Caco-2 (cell line): Measurements from ENCODE around the gene CHCHD1. TPM values are rescaled to one million over a fixed set of nuclear protein-coding genes. Genes with fewer than 3 reads are reported as not detected.

Source experiments
- BruUV-seq: library from RNA; stranded (reverse); fragments of 400-500 nt; replicated peaks from 2 replicates; lab custom pipeline; 2021; lab: Mats Ljungman, UMichigan
- CTCF ChIA-PET: fragments of 300-600 bp; sonication (Branson Sonifier 250); formaldehyde crosslinking; loops from one replicate; lab custom pipeline; 2022; ENCODE audit warnings: antibody characterized with exemption; lab: Charles Lee
- POLR2A ChIA-PET: fragments of 300-600 bp; sonication (Branson Sonifier 250); formaldehyde crosslinking; loops from one replicate; lab custom pipeline; 2022; ENCODE audit warnings: antibody characterized with exemption; lab: Charles Lee
- DNase-seq, 2 experiments: peaks; one replicate each; pipeline versions ENCODE4 v3.0.0 to v3.0.0-alpha.2; 2020 to 2022
- H3K27me3 ChIP-seq: replicated peaks from 2 replicates; pipeline ENCODE4 v1.6.0; 2011; ENCODE audit warnings: low read length; ENCODE audit not compliant: control insufficient read depth, insufficient read depth
- H3K36me3 ChIP-seq: 2 replicates; pipeline ENCODE4 v1.5.1; 2011; ENCODE audit warnings: low read length; ENCODE audit not compliant: control insufficient read depth, insufficient read depth
- H3K4me1 ChIP-seq: fragments of 250-450 bp; sonication (Bioruptor Pico); 2 replicates; pipeline ENCODE4 v1.5.1; 2020; ENCODE audit warnings: mild to moderate bottlenecking
- H3K4me3 ChIP-seq: 2 replicates; pipeline ENCODE4 v1.5.1; 2011; ENCODE audit warnings: low read depth, mild to moderate bottlenecking, control low read depth, low read length
- H3K9me3 ChIP-seq: fragments of 250-450 bp; sonication (Bioruptor Pico); 2 replicates; pipeline ENCODE4 v1.5.1; 2020; ENCODE audit warnings: mild to moderate bottlenecking, moderate library complexity
- H3K27ac Mint-ChIP-seq: one replicate; pipeline ENCODE4 v1.8.0; 2022; ENCODE audit warnings: mixed read lengths; ENCODE audit not compliant: unreplicated experiment
- H3K27me3 Mint-ChIP-seq: one replicate; pipeline ENCODE4 v1.8.0; 2022; ENCODE audit warnings: mixed read lengths; ENCODE audit not compliant: insufficient read depth, unreplicated experiment
- H3K36me3 Mint-ChIP-seq: one replicate; pipeline ENCODE4 v1.8.0; 2022; ENCODE audit warnings: mild to moderate bottlenecking, mixed read lengths; ENCODE audit not compliant: insufficient read depth, unreplicated experiment
- H3K4me1 Mint-ChIP-seq: one replicate; pipeline ENCODE4 v1.8.0; 2022; ENCODE audit warnings: low read depth, mixed read lengths; ENCODE audit not compliant: unreplicated experiment
- H3K4me3 Mint-ChIP-seq: one replicate; pipeline ENCODE4 v1.8.0; 2022; ENCODE audit warnings: mild to moderate bottlenecking, moderate library complexity, mixed read lengths; ENCODE audit not compliant: unreplicated experiment
- H3K9me3 Mint-ChIP-seq: one replicate; pipeline ENCODE4 v1.8.0; 2022; ENCODE audit warnings: mixed read lengths; ENCODE audit not compliant: unreplicated experiment
- CTCF ChIP-seq, 2 experiments: fragments of 200-600 bp in 1 of 2; IDR thresholded peaks; 1 replicate in 1 of 2; 2 replicates in 1 of 2; pipeline versions ENCODE4 v1.5.1 to v1.8.0; 2011 to 2022; ENCODE audit warnings: antibody characterized with exemption in 1 of 2, control low read depth in 1 of 2, inconsistent platforms in 1 of 2, low read depth in 1 of 2, low read length in 1 of 2, mild to moderate bottlenecking in 1 of 2, moderate library complexity in 1 of 2; ENCODE audit not compliant: insufficient read depth in 1 of 2, severe bottlenecking in 1 of 2, unreplicated experiment in 1 of 2
- intact Hi-C: fragments of 100-400 bp; cut with micrococcal nuclease; formaldehyde crosslinking; loops from one replicate; pipeline ENCODE4 v1.10.0; 2022; ENCODE audit not compliant: unreplicated experiment
- total RNA-seq: library from RNA; stranded (reverse); gene quantifications from 2 replicates; pipeline ENCODE4 v1.2.3, GENCODE V29; 2022

CHCHD1 gene
- total RNA-seq, 1 experiment from 2014 or later = 44.1 TPM

GRCh38 chr10:73781548-73781878, 335 bp upstream of the CHCHD1 start:
- BruUV-seq = no TSS peak
- H3K27ac Mint-ChIP-seq = peak overlapping the region; percentile 96
- Histone ChIP-seq H3K4me3 (peak overlapping the region; percentile 72), H3K9me3 (no peaks in the 10 kb centered on the region), H3K4me1 (no peaks in the 10 kb centered on the region; the same call in 1 of the 2 replicates), H3K27me3 (no peaks in the 10 kb centered on the region), H3K36me3 (no peaks in the 10 kb centered on the region; the same call in 1 of the 2 replicates)
- H3K36me3 Mint-ChIP-seq = peaks cover 47% of the 10 kb centered on the region
- TF ChIP-seq CTCF (IDR thresholded peaks at IDR 0.05; ENCODE audit: insufficient read depth in 1 of 2, low read depth in 1 of 2, low read length in 1 of 2, severe bottlenecking in 1 of 2, unreplicated experiment in 1 of 2) = no peak
- H3K4me3 Mint-ChIP-seq = peak overlapping the region; percentile 86
- DNase-seq = no peak
- no peaks in the 10 kb centered on the region for H3K27me3 Mint-ChIP-seq
- CTCF ChIA-PET = interaction anchor here (0.9 to 3.4 kb wide), 2 partner anchors 9 to 98 kb away, joined by 4 to 9 read pairs; a partner anchor contains a TSS
- H3K4me1 Mint-ChIP-seq = peaks cover 19% of the 10 kb centered on the region
- POLR2A ChIA-PET = interaction anchor here (0.5 to 2.2 kb wide), 6 partner anchors 9 to 363 kb away, joined by 3 to 19 read pairs (median 6); partner anchors contain the start of gene SEC24C
- intact Hi-C loops = loop anchor here (10.0 kb wide), 1 partner anchor 93 kb away; the partner anchor contains the start of gene CAMK2G
- H3K9me3 Mint-ChIP-seq = no peaks in the 10 kb centered on the region

- Mint-ChIP-seq H3K9me3 (no peaks in the 10 kb centered on the region), H3K27me3 (no peaks in the 10 kb centered on the region), H3K36me3 (peaks cover 40% of the 10 kb centered on the region), H3K4me1 (peaks cover 19% of the 10 kb centered on the region), H3K4me3 (peak overlapping the region; percentile 86), H3K27ac (peak overlapping the region; percentile 96)
- TF ChIP-seq CTCF (IDR thresholded peaks at IDR 0.05; ENCODE audit: insufficient read depth in 1 of 2, low read depth in 1 of 2, low read length in 1 of 2, severe bottlenecking in 1 of 2, unreplicated experiment in 1 of 2) = no peak
- no peaks in the 10 kb centered on the region for H3K27me3 ChIP-seq
- DNase-seq = no peak
- no peaks in the 10 kb centered on the region; the same call in 1 of the 2 replicates for H3K4me1 ChIP-seq
- H3K36me3 ChIP-seq = no peaks in the 10 kb centered on the region; the same call in 1 of the 2 replicates
- CTCF ChIA-PET = interaction anchor here (3.4 kb wide), 1 partner anchor 10 kb away, joined by 9 read pairs; a partner anchor contains a TSS
- peak overlapping the region; percentile 72 for H3K4me3 ChIP-seq
- H3K9me3 ChIP-seq = no peaks in the 10 kb centered on the region
- POLR2A ChIA-PET = no interaction called here
- intact Hi-C loops = loop anchor here (10.0 kb wide), 1 partner anchor 92 kb away; the partner anchor contains the start of gene CAMK2G
- no TSS peak for BruUV-seq
Measured at GRCh38 chr10:73782749-73783085, 869 bp downstream of the CHCHD1 start.

- ChIA-PET POLR2A (interaction anchor here (1.0 kb wide), 1 partner anchor 13 kb away, joined by 3 read pairs; no protein-coding TSS in a partner anchor), CTCF (interaction anchor here (0.6 to 1.4 kb wide), 2 partner anchors 12 to 1537 kb away, joined by 3 to 7 read pairs; a partner anchor contains a TSS)
- peak within 1 kb of the TSS; percentile 77 for H3K27ac Mint-ChIP-seq
- no peaks in the 10 kb centered on the region for H3K9me3 ChIP-seq
- H3K27me3 Mint-ChIP-seq = no peaks in the 10 kb centered on the region
- H3K36me3 ChIP-seq = no peaks in the 10 kb centered on the region; the same call in 1 of the 2 replicates
- H3K4me1 Mint-ChIP-seq = peaks cover 13% of the 10 kb centered on the region
- H3K9me3 Mint-ChIP-seq = no peaks in the 10 kb centered on the region
- H3K4me3 Mint-ChIP-seq = peak within 1 kb of the TSS; percentile 82
- H3K27me3 ChIP-seq = no peaks in the 10 kb centered on the region
- no peak for TF ChIP-seq CTCF (IDR thresholded peaks at IDR 0.05; ENCODE audit: insufficient read depth in 1 of 2, low read depth in 1 of 2, low read length in 1 of 2, severe bottlenecking in 1 of 2, unreplicated experiment in 1 of 2)
- DNase-seq = peak; percentile 87 to 90
- no peaks in the 10 kb centered on the region; the same call in 1 of the 2 replicates for H3K4me1 ChIP-seq
- intact Hi-C loops = loop anchor here (5.0 to 10.0 kb wide), 2 partner anchors 43 to 90 kb away; partner anchors contain the start of genes CAMK2G and SEC24C
- no TSS peak for BruUV-seq
- H3K36me3 Mint-ChIP-seq = peaks cover 35% of the 10 kb centered on the region
- H3K4me3 ChIP-seq = peak within 1 kb of the TSS; percentile 90
Measured at GRCh38 chr10:73785211-73785720, 3.4 kb downstream of the CHCHD1 start, which contains the start of gene ZSWIM8. TSS of gene ZSWIM8 (plus strand) at chr10:73785606. CDS start at chr10:73785879, 273 bp downstream.
